Activated gamma-delta T cell treated with Interleukin-2 at 50 U/mL for 16 hours (primary cell): ENCODE results near the gene TMEM117.
"Not testable (repeated sequence)": the region's sequence is repeated elsewhere in the genome, so short reads cannot be mapped to it uniquely, and the experiment has no call there.

ENCODE experiments used
- DNase-seq: peaks from one replicate; pipeline ENCODE4 v3.0.0-alpha.2; 2020

Gene TMEM117

GRCh38 chr12:44031472-44032185 is 195.7 kb downstream of the TMEM117 start:
- no peak for DNase-seq

GRCh38 chr12:44034906-44035305 is 199.0 kb downstream of the TMEM117 start:
- DNase-seq, result no peak

GRCh38 chr12:44036875-44037443 is 201.1 kb downstream of the TMEM117 start:
- DNase-seq, result no peak

DNA sequence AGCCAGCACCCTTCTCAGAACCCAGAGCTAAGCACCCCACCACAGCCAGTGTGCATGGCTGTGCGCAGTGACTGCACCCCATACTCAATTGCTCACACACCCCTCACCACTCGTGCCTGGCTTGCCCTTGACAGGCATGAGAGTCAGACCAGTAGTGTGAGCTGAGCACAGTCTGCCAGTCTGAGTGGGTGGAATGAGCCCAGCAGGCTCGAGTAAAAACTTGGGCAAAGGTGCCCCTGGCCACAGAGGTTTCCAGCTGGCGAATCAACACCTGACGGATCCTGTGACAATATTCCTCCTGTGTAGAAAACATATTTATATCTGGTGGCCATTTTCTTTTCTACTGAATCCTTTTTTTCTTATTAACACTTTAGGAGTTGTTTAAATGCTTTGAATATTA is 202.5 kb downstream of the TMEM117 start:
- DNase-seq, result no peak

GRCh38 chr12:44044491-44044890 is 208.6 kb downstream of the TMEM117 start:
- not testable (repeated sequence) for DNase-seq

GRCh38 chr12:44046732-44047417 is 211.0 kb downstream of the TMEM117 start:
- no peak for DNase-seq

DNA sequence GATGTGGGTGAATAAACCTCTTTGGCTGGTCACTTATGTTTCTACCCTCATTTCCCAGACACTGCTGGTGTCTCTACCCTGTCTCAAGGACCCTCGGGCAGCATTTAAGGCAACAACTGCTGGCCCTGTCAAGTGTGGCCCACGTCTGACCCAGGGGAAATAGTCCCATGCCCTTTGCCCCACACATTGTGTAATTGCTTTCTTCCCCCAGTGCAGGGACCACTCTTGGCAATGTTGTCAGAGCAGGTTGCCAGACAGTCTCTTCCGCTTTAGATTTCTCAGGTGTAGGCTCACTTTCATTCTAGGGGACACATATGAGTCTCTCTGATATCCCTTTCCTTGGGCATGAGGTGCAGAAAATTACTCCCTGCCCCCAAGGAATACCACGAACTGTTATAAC is 216.7 kb downstream of the TMEM117 start:
- DNase-seq, result no peak

DNA sequence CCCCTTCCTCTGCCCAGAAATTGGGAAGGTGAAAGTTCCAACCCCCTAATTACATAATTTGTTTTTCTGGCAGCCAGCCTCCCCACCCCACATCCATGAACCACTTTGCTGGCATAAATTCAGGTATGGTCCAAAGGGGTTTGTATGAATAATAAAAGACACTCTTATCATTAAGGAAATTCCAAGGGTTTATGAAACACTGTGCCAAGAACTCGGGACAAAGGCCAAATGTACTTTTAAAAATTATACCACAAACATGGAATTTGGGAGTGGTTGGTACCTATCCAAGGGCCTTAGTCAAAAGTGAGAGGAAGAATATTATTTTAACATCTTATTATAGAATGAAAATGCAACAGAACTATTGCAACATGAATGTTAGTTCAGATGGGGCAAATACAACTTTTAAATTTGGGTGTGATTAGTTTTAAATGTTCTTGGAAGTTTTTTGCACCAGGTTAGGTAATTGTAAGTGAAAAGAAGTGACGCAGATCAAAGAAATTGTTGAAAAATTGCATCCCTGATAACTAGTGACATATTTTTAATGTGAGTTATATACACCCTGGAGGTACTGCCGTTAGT is 217.8 kb downstream of the TMEM117 start:
- no peak for DNase-seq

DNA sequence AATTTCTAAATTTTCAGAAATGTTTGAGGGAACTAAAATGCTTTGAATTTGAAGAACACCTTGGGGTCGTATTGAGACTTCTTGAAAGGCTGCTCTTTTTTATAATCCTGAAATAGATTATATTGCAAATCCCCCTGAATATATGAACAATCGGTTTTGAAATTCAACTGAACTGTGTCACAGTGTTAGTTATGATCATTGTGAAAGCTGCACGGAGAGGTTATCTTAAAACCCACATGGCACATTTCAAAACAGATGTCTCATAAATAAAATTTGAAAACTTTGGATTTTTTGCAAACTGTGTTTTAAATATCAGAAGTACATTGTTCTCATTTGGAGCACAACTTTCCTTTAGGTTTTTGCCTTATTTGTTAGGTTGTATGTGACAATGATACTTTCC is 218.4 kb downstream of the TMEM117 start:
- no peak for DNase-seq

DNA sequence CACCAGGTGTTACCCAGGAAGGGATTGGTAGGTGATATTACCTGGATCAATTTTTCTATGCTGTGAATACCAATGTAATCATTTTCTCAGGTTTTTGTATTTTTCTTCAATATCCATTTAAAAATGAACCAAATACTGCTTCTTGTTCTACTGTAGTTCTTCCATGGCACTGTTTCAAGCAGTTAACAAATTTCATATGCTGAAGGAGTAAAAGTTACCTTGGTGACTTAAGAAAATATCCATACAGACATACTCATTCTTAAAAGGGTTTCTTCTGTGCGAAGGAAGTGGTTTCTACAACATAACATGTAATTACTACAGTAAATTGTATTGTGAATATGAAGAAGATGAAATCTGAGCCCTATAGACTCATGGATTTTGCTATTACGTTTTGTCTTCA is 222.5 kb downstream of the TMEM117 start:
- DNase-seq, result no peak

GRCh38 chr12:44059476-44059875 is 223.6 kb downstream of the TMEM117 start:
- no peak for DNase-seq

- no peak for DNase-seq
These were observed 227.8 kb downstream of the TMEM117 start for GRCh38 chr12:44063671-44064070.

DNA sequence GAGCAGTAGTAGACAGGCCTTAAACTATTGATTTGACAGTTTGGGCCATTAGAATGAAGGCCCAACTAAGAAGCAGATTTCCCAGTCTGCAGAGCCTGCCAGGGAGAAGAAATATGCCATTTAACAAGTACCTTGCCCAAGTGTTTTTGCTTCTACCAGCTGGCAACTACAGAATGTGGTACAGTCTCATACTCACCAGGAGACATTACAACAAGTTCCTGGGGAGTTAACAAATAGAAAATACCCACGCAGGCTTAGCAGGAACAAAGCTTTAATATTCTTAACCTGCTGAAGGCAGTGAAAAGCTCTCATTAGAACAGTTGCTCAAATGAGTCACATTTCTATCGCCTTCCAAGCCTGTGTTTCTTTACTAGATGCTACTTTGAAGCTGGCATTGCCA is 241.0 kb downstream of the TMEM117 start:
- DNase-seq, result no peak

GRCh38 chr12:44077294-44077693 is 241.4 kb downstream of the TMEM117 start:
- DNase-seq, result no peak

DNA sequence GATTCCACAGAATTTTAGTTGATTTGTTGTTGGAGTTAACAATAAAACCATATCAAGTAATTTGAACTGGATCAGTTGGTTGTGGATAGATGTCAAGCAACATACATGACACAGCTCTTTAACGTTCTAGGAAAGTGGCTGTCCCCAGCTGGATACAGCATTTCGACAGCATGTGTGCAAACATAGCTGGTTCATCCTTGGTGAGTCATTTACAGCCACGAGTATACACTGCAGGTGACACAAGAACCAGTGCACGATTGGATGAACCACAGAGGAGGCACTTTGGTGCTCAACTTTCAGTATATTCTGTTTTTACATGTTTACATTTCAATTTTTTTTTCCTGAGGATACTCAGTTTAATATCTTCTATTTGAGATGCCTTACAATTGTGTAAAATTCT is 242.4 kb downstream of the TMEM117 start:
- DNase-seq, result no peak

DNA sequence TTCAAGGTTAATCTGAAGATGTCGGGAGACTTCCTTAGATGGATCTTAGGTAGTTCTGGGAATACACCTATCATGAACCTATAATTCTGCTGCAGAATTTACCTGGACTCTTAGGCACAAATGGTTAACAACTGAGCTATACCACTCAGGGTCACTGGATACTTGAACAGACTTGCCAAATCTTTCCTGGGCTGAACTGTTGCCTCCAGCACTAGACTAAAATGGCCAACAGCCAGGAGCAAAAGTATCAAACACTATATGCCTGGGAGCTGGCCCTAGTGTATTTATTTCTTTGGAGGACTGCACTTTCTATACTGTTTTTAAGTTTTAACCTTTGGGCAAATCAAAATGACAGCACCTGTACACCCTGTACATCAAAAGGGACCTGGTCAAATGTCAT is 252.8 kb downstream of the TMEM117 start:
- DNase-seq, result no peak

- no peak for DNase-seq
These were observed 256.2 kb downstream of the TMEM117 start for GRCh38 chr12:44091948-44092606.

GRCh38 chr12:44098786-44099185 is 262.9 kb downstream of the TMEM117 start:
- no peak for DNase-seq

DNA sequence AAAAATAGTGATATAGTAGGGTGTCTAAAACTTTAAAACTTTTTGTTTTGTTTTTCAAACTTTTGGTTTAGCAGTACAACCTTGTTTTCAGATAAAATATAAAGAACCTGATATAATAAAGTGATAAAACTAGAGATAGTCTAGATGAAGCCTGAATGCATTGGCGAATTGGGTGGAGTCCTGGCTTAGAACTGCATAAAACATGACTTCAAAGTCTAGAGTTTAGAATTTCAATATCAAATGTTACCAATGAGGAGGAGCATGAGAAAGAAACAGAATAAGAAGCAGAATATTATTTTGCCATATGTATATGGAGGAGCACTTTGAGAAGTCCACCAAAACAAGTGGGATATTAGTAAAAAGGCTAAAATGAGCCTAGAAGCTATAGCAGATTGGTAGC is 263.6 kb downstream of the TMEM117 start:
- no peak for DNase-seq

DNA sequence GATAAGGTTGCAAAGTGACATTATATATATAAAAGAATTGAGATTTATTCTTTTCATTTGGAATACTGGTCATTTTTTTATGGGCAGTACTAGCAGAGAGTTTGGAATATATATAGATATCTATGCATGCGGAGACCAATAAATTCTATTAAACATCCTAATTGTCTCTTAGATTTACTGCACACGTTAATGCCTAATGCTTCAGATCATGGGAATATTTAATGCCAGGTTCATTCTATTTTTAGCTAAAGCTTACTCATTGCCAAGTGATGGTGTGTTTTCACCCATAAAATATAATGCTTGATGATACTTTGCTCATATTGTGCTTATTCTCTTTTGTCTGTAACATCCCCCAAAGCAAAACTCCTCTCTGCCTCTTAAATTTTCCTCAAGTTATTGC is 264.4 kb downstream of the TMEM117 start:
- no peak for DNase-seq

DNA sequence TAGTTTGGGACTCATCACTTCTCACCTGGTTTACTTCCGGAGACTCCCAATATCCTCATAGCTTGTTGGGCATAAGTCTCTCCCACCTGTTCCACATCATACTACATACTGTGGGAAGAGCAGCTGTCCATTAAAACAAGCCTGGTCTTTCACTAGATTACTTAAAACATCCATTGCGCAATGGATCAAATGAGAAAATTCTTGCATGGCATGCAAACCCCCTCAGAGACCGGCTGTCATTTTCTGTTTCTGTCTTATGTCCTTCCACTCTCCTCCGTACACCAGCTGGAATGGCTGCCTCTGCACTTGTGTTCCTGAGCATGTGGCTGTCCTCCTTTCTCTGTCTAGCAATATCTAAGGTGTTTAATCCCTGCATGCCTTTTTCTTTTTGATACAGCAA is 265.6 kb downstream of the TMEM117 start:
- DNase-seq, result no peak

DNA sequence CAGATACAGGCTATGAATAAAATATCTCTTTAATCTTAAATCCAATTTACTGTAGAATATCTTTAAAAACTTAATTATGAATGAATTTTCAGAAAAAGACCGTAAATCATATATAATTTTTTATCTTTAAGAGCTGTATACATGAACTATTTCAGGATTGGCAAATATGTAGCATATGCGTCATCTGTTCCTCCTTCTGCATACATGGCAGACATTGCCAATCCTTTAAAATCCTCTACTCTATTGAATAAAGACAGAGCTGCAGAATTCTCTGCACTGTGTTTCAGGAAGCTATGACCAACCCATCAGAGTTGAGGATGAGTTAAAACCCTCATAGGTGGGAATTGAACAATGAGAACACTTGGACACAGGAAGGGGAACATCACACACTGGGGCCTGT is 279.0 kb downstream of the TMEM117 start:
- DNase-seq, result no peak

DNA sequence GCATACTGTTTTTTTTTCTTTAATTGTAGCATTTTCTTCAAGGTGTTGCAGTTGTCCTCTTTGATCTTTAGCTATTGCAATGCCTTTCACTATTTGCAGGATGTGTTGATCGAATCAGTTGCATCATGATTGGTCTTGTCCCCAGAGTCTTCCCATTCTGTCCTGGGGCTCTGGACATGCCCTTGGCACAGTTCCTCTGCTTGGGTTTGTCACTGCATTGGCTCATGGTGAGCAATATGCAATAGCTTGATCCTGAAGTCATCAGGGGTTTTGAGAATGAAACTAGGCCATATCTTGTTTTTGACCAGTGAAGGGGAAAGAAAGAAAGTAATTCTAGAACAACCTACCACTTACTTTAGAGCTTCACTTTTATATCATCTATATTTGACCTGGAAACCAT is 281.5 kb downstream of the TMEM117 start:
- DNase-seq, result no peak

DNA sequence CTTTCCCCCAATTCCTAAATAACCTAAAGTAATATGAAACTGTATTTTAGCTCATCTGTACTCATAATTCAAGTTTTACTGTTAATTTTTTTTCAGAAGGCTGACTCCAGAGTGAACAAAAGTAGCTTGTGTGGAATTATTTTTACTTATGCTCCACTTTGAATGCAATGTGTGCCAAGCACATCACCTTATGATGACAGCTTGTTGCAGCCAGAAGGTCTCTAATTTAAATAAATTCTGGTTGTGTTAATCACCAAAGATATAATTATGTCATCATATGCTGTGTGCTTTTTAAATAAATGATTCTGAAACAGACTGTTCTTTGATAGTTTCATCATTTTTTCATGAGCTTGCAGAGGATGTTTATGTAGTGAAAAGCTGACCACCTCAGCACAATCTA is 283.1 kb downstream of the TMEM117 start:
- DNase-seq, result no peak
